GM21737 (cell line): ENCODE measurements around the gene CYP2R1.
A peak's percentile ranks its signal among the peaks of the same experiment; 100 is the strongest.
"Not testable (repeated sequence)": the region's sequence is repeated elsewhere in the genome, so short reads cannot be mapped to it uniquely, and the experiment has no call there.

ENCODE experiments used
- ATAC-seq: cut with Tn5 transposase; IDR thresholded peaks from one replicate; pipeline ENCODE4 v1.9.1; 2021; ENCODE audit warnings: mild to moderate bottlenecking, moderate library complexity; ENCODE audit not compliant: unreplicated experiment

Gene CYP2R1

GRCh38 chr11:14894657-14895598, 2.9 kb upstream of the CYP2R1 start:
- ATAC-seq: no peak

- no peak for ATAC-seq
Measured at GRCh38 chr11:14892577-14892976, 546 bp upstream of the CYP2R1 start.

- peak; percentile 57 for ATAC-seq
Measured at GRCh38 chr11:14891143-14892035, 642 bp downstream of the CYP2R1 start.

GRCh38 chr11:14886513-14886912, 5.5 kb downstream of the CYP2R1 start:
- no peak for ATAC-seq

- no peak for ATAC-seq
Measured at GRCh38 chr11:14884667-14885273, 7.3 kb downstream of the CYP2R1 start.

GRCh38 chr11:14883683-14884082, 8.3 kb downstream of the CYP2R1 start:
- ATAC-seq: not testable (repeated sequence)

- no peak for ATAC-seq
Measured at GRCh38 chr11:14882196-14882595, 9.8 kb downstream of the CYP2R1 start.

GRCh38 chr11:14881576-14882193, 10.3 kb downstream of the CYP2R1 start:
- ATAC-seq: no peak

- no peak for ATAC-seq
Measured at GRCh38 chr11:14875163-14875562, 16.9 kb downstream of the CYP2R1 start.

GRCh38 chr11:14873632-14874031, 18.4 kb downstream of the CYP2R1 start:
- no peak for ATAC-seq

GRCh38 chr11:14872032-14872431, 20.0 kb downstream of the CYP2R1 start:
- no peak for ATAC-seq

- ATAC-seq: not testable (repeated sequence)
Measured at GRCh38 chr11:14863775-14864174, 28.3 kb downstream of the CYP2R1 start.

- ATAC-seq: no peak
Measured at GRCh38 chr11:14861680-14862079, 30.4 kb downstream of the CYP2R1 start.

- ATAC-seq: no peak
Measured at GRCh38 chr11:14860511-14860910, 31.5 kb downstream of the CYP2R1 start.

GRCh38 chr11:14858404-14858803, 33.6 kb downstream of the CYP2R1 start:
- ATAC-seq: no peak

GRCh38 chr11:14857621-14858020, 34.4 kb downstream of the CYP2R1 start:
- no peak for ATAC-seq

GRCh38 chr11:14855890-14856289, 36.1 kb downstream of the CYP2R1 start:
- no peak for ATAC-seq

GRCh38 chr11:14854057-14854456, 38.0 kb downstream of the CYP2R1 start:
- no peak for ATAC-seq

GRCh38 chr11:14852571-14853177, 39.4 kb downstream of the CYP2R1 start:
- no peak for ATAC-seq

GRCh38 chr11:14842002-14842401, 50.0 kb downstream of the CYP2R1 start:
- ATAC-seq: no peak
